Trophoblast cell (in vitro differentiated cells and primary cell): ENCODE results near the gene RAB22A.

Source experiments
- DNase-seq, 2 donors: peaks; one replicate each; pipeline ENCODE4 v3.0.0-alpha.2; 2016
- H2AFZ ChIP-seq: 2 replicates; pipeline ENCODE4 v1.6.1; 2013; ENCODE audit warnings: low read length, moderate library complexity, mild to moderate bottlenecking; ENCODE audit not compliant: insufficient read depth, poor library complexity
- H2AK5ac ChIP-seq: 2 replicates; pipeline ENCODE4 v1.6.1; 2013; ENCODE audit warnings: mild to moderate bottlenecking, low read length
- H2BK120ac ChIP-seq: 2 replicates; pipeline ENCODE4 v1.6.1; 2013; ENCODE audit warnings: low read length, mild to moderate bottlenecking, moderate library complexity; ENCODE audit not compliant: insufficient read depth, poor library complexity
- H2BK12ac ChIP-seq: 2 replicates; pipeline ENCODE4 v1.6.1; 2013; ENCODE audit warnings: mild to moderate bottlenecking, low read length, moderate library complexity
- H2BK5ac ChIP-seq: 2 replicates; pipeline ENCODE4 v1.6.1; 2013; ENCODE audit warnings: low read length, low read depth, moderate library complexity, mild to moderate bottlenecking; ENCODE audit not compliant: poor library complexity
- H3K14ac ChIP-seq: 2 replicates; pipeline ENCODE4 v1.6.1; 2013; ENCODE audit warnings: mild to moderate bottlenecking, low read length
- H3K18ac ChIP-seq: 2 replicates; pipeline ENCODE4 v1.6.1; 2013; ENCODE audit warnings: mild to moderate bottlenecking, low read length
- H3K23ac ChIP-seq: 2 replicates; pipeline ENCODE4 v1.6.1; 2013; ENCODE audit warnings: low read length
- H3K27ac ChIP-seq: 2 replicates; pipeline ENCODE4 v1.5.1; 2013; ENCODE audit warnings: low read depth, mild to moderate bottlenecking, inconsistent platforms, low read length, moderate library complexity
- H3K27me3 ChIP-seq: 2 replicates; pipeline ENCODE4 v1.6.1; 2013; ENCODE audit warnings: inconsistent platforms, mild to moderate bottlenecking, low read length, moderate library complexity; ENCODE audit not compliant: insufficient read depth
- H3K36me3 ChIP-seq, 2 experiments: 1 replicate in 1 of 2; 2 replicates in 1 of 2; pipeline ENCODE4 v1.6.1; 2013; ENCODE audit warnings: low read length in 2 of 2, mild to moderate bottlenecking in 2 of 2, moderate library complexity in 1 of 2; ENCODE audit not compliant: insufficient read depth in 2 of 2, control insufficient read depth in 1 of 2
- H3K4ac ChIP-seq: 2 replicates; pipeline ENCODE4 v1.6.1; 2013; ENCODE audit warnings: low read depth, mild to moderate bottlenecking, low read length, moderate library complexity
- H3K4me1 ChIP-seq, 2 experiments: 1 replicate in 1 of 2; 2 replicates in 1 of 2; pipeline ENCODE4 v1.6.1; 2013; ENCODE audit warnings: low read length in 2 of 2, mild to moderate bottlenecking in 2 of 2, moderate library complexity in 1 of 2; ENCODE audit not compliant: insufficient read depth in 2 of 2, control insufficient read depth in 1 of 2
- H3K4me2 ChIP-seq: 2 replicates; pipeline ENCODE4 v1.6.1; 2013; ENCODE audit warnings: inconsistent platforms, mild to moderate bottlenecking, low read length, moderate library complexity
- H3K4me3 ChIP-seq: 2 replicates; pipeline ENCODE4 v1.5.1; 2013; ENCODE audit warnings: mild to moderate bottlenecking, low read depth, low read length, inconsistent platforms
- H3K79me1 ChIP-seq: one replicate; pipeline ENCODE4 v1.6.1; 2013; ENCODE audit warnings: low read length
- H3K79me2 ChIP-seq: 2 replicates; pipeline ENCODE4 v1.6.1; 2013; ENCODE audit warnings: low read length, mild to moderate bottlenecking; ENCODE audit not compliant: control insufficient read depth, insufficient read depth, poor library complexity
- H3K9ac ChIP-seq: 2 replicates; pipeline ENCODE4 v1.6.1; 2013; ENCODE audit warnings: mild to moderate bottlenecking, low read length
- H3K9me3 ChIP-seq: 2 replicates; pipeline ENCODE4 v1.6.1; 2013; ENCODE audit warnings: low read depth, mild to moderate bottlenecking, control low read depth, inconsistent platforms, low read length; ENCODE audit not compliant: insufficient read depth
- H4K12ac ChIP-seq: 2 replicates; pipeline ENCODE4 v1.6.1; 2013; ENCODE audit warnings: low read depth, mild to moderate bottlenecking, low read length, moderate library complexity
- H4K8ac ChIP-seq: 2 replicates; pipeline ENCODE4 v1.6.1; 2013; ENCODE audit warnings: low read depth, mild to moderate bottlenecking, low read length, moderate library complexity
- H4K91ac ChIP-seq: one replicate; pipeline ENCODE4 v1.6.1; 2013; ENCODE audit warnings: low read depth, mild to moderate bottlenecking, low read length, moderate library complexity
- WGBS: extraction: QIAGEN DNeasy Blood & Tissue Kit; methylation state at CpG from one replicate; pipeline ENCODE4 v1.1.7; 2013; ENCODE audit warnings: missing lambda C conversion rate; ENCODE audit not compliant: insufficient read length, insufficient coverage; ENCODE audit errors: extremely low coverage; 5-methylcytosine and 5-hydroxymethylcytosine counted together

Gene RAB22A

DNA sequence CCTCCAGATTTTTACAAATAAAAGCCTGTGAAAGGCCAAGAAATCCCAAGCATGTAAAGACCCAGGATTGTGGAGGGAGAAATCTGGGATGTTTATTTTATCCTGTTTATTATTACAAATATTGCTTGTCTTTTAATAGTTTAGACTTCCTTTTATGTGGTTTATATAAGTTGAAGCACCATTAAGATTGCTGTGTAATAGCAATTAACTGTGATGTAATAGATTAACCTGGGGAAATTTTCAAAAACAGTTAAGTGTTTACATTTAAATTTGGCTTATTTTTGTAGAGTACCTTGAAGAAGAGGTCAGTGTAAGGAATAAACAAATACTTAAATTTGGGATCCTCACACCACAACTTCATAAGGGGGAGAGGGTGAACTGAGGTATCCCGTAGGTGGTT is 106.5 kb downstream of the RAB22A start:
- Histone ChIP-seq H3K79me2 (no peaks in the 10 kb centered on the region), H3K9me3 (no peaks in the 10 kb centered on the region), H4K8ac (no peak overlapping the region), H2BK120ac (no peak overlapping the region), H3K79me1 (no peaks in the 10 kb centered on the region), H3K27ac (no peak overlapping the region), H2AK5ac (no peak overlapping the region), H2BK5ac (no peak overlapping the region), H4K12ac (no peak overlapping the region), H3K18ac (no peak overlapping the region), H3K9ac (no peak overlapping the region), H3K4me1 (peaks cover 0 to 3% of the 10 kb centered on the region in 2 experiments), H3K27me3 (no peaks in the 10 kb centered on the region), H2AFZ (no peak overlapping the region), H3K4me3 (no peak overlapping the region), H3K4me2 (no peak overlapping the region), H3K36me3 (peaks cover 5 to 6% of the 10 kb centered on the region in 2 experiments), H4K91ac (no peak overlapping the region), H3K4ac (no peak overlapping the region), H2BK12ac (no peak overlapping the region), H3K23ac (no peak overlapping the region), H3K14ac (no peak overlapping the region)
- no peak for DNase-seq
- no CpG with 5 or more reads among the region's 1 CpG for WGBS

GRCh38 chr20:58416835-58417234 is 107.3 kb downstream of the RAB22A start:
- Histone ChIP-seq H3K79me2 (no peaks in the 10 kb centered on the region), H3K4ac (no peak overlapping the region), H3K9me3 (no peaks in the 10 kb centered on the region), H3K23ac (no peak overlapping the region), H2AK5ac (no peak overlapping the region), H3K4me3 (no peak overlapping the region), H2AFZ (no peak overlapping the region), H3K27me3 (no peaks in the 10 kb centered on the region), H2BK12ac (no peak overlapping the region), H3K14ac (no peak overlapping the region), H3K36me3 (peaks cover 3 to 6% of the 10 kb centered on the region in 2 experiments), H3K9ac (no peak overlapping the region), H2BK5ac (no peak overlapping the region), H4K8ac (no peak overlapping the region), H3K4me1 (peaks cover 0 to 5% of the 10 kb centered on the region in 2 experiments), H3K18ac (no peak overlapping the region), H4K12ac (no peak overlapping the region), H3K4me2 (no peak overlapping the region), H4K91ac (no peak overlapping the region), H3K27ac (no peak overlapping the region), H3K79me1 (no peaks in the 10 kb centered on the region), H2BK120ac (no peak overlapping the region)
- no peak for DNase-seq
- no CpG with 5 or more reads among the region's 2 CpGs for WGBS
